ENCODE data around the gene MYOT. TPM values are rescaled to one million over a fixed set of nuclear protein-coding genes. Genes with fewer than 3 reads are reported as not detected.

MYOT gene
- total and polyA plus RNA-seq, 2 donors (not counting 3 experiments of a cell fraction or from before 2014, with no cell fraction given): not detected

GRCh38 chr5:137902408-137903133 is 34.9 kb downstream of the MYOT start:
- H3K79me2 ChIP-seq (ENCODE audit: control insufficient read depth, insufficient read depth, low read length): no peaks in the 10 kb centered on the region
- dilution Hi-C loops (cut with MboI; ENCODE audit: extremely low pct_ligation_motif_present, low sequenced_read_pairs) (no loop called here), intact Hi-C loops (cut with micrococcal nuclease) (no loop called here)
- no peaks in the 10 kb centered on the region for H3K36me3 ChIP-seq (ENCODE audit: control insufficient read depth in 2 of 2, extremely low read depth in 1 of 2, insufficient read depth in 2 of 2, low read length in 2 of 2)
- no peaks in the 10 kb centered on the region for H3K9me3 ChIP-seq (replicated peaks; ENCODE audit: control insufficient read depth, insufficient read depth, low read length)
- FAIRE-seq (no peak), DNase-seq (ENCODE audit: low read depth, low spot score) (no peak)
- H3K27me3 ChIP-seq (ENCODE audit: control insufficient read depth in 2 of 2, insufficient read depth in 2 of 2, low read length in 2 of 2): no peaks in the 10 kb centered on the region
- no peak overlapping the region for H3K4me2 ChIP-seq (ENCODE audit: insufficient read depth, low read length)
- no peak overlapping the region for H3K9ac ChIP-seq (replicated peaks; ENCODE audit: extremely low read depth, insufficient read depth, low read length)
- CTCF ChIA-PET: interaction anchor here (1.0 to 2.4 kb wide), 3 partner anchors 9 to 124 kb away, joined by 3 to 5 read pairs (median 5); no protein-coding TSS in a partner anchor
- TF ChIP-seq JUN (IDR thresholded peaks at IDR 0.05; ENCODE audit: borderline replicate concordance, insufficient read depth, insufficient read length, low read depth) (no peak), CTCF (IDR thresholded peaks at IDR 0.05; ENCODE audit: extremely low read depth in 1 of 2, insufficient read depth in 1 of 2, low read depth in 1 of 2, low read length in 2 of 2) (no peak), EZH2 (IDR thresholded peaks at IDR 0.05; ENCODE audit: borderline replicate concordance, low read depth, low read length, severe bottlenecking) (no peak), MAX (IDR thresholded peaks at IDR 0.05; ENCODE audit: insufficient read depth, insufficient read length) (no peak), POLR2A (IDR thresholded peaks at IDR 0.05; ENCODE audit: low read depth, low read length) (no peak), POLR2AphosphoS5 (IDR thresholded peaks at IDR 0.05; ENCODE audit: insufficient read depth, low read depth, low read length) (no peak)
- no peak overlapping the region for H2AFZ ChIP-seq (ENCODE audit: low read depth, low read length)
- POLR2A ChIA-PET: no interaction called here
- H4K20me1 ChIP-seq (replicated peaks; ENCODE audit: control insufficient read depth, extremely low read depth, insufficient read depth, low read length): no peaks in the 10 kb centered on the region
- H3K9me1 ChIP-seq (replicated peaks; ENCODE audit: control insufficient read depth, extremely low read depth, insufficient read depth, low read length): no peaks in the 10 kb centered on the region
- H3K4me3 ChIP-seq (replicated peaks in 1 of 3; ENCODE audit: insufficient read depth in 1 of 3, low read depth in 1 of 3, low read length in 3 of 3): no peak overlapping the region
- no peak overlapping the region for H3K27ac ChIP-seq (ENCODE audit: insufficient read depth, low read depth, low read length)
- H3K4me1 ChIP-seq (ENCODE audit: control insufficient read depth, extremely low read depth, insufficient read depth, low read length): no peaks in the 10 kb centered on the region
- BruUV-seq (replicated peaks): no TSS peak

Data from endothelial cell of umbilical vein (primary cell).